GM18507 (cell line): ENCODE results near the gene MPZ.
"Not testable (repeated sequence)": the region's sequence is repeated elsewhere in the genome, so short reads cannot be mapped to it uniquely, and the experiment has no call there.

Source experiments
- DNase-seq: peaks from one replicate; pipeline ENCODE4 v3.0.0; 2011; ENCODE audit warnings: low read depth; ENCODE audit not compliant: insufficient read length; ENCODE audit errors: extremely low spot score
- FAIRE-seq: peaks from 2 replicates; lab custom pipeline; 2011; peaks lifted over from hg19 to GRCh38; lab: Jason Lieb, UNC

The MPZ gene

GRCh38 chr1:161259345-161259702 is 50.4 kb downstream of the MPZ start:
- DNase-seq (no peak), FAIRE-seq (no peak)

GRCh38 chr1:161258439-161259344 is 51.1 kb downstream of the MPZ start, which contains the start of gene PCP4L1:
TSS of gene PCP4L1 (plus strand) at chr1:161258745. CDS start at chr1:161258975, 230 bp downstream.
- DNase-seq (peak; percentile 43), FAIRE-seq (peak; percentile 35)

DNA sequence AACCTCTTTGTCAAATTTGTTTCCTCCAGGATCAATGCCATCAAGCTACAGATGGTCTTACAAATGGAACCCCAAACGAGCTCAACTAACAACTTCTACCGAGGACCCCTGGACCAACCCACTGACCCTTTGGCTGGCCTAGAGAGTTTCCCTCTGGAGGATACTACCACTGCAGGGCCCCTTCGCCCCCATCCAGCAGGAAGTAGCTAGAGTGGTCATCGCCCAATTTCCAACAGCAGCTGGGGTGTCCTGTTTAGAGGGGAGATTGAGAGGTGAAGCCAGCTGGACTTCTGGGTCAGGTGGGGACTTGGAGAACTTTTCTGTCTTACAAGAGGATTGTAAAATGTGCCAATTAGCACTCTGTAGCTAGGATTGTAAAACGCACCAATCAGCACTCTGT is 52.7 kb downstream of the MPZ start:
- FAIRE-seq = not testable (repeated sequence)

GRCh38 chr1:161255955-161256520 is 53.7 kb downstream of the MPZ start:
- not testable (repeated sequence) for DNase-seq, FAIRE-seq

More for the DNA sequence above, 52.7 kb downstream of the MPZ start:
- DNase-seq = not testable (repeated sequence)

DNA sequence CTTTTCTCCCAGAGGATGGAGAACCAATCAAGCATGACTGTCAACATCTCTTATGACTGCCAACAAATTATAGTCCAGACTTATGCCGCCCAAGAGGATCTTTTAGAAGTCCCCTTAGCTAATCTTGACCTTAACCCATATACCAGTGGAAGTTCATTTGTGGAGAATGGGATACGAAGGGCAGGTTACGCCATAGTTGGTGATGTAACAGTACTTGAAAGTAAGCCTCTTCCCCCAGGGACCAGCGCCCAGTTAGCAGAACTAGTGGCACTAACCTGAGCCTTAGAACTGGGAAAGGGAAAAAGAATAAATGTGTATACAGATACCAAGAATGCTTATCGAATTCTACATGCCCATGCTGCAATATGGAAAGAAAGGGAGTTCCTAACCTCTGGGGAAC is 54.5 kb downstream of the MPZ start:
- not testable (repeated sequence) for FAIRE-seq, DNase-seq
